ENCODE data around the gene CHST11.

DNA sequence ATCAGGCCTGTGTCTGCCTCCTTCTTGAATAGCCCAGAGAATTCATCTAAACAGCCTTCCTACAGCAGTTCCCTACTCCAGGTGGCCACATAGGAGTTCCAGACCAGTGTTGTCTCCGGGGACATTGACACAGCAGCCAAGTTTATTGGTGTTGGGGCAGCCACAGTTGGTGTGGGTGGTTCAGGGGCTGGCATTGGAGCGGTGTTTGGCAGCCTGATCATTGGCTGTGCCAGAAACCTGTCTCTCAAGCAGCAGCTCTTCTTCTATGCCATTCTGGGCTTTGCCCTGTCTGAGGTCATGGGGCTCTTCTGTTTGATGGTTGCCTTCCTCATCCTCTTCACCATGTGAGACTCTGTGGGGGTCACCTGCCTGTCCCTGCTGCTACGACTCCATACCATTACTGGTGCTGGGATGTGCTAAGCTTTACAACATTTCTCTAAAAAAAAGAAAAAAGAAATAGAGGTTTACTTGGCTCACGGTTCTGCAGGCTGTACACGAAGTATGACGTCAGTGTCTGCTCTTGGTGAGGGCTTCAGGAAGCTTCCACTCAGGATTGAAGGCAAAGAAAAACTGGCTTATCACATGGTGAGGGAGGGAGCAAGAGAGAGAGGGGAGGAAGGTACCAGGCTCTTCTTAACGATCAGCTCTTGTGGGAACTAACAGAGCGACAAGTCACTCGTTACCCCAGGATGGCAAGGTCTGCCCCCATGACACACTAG is 57.5 kb downstream of the CHST11 start:
- no peak for TF ChIP-seq CTCF (IDR thresholded peaks at IDR 0.05; ENCODE audit: borderline replicate concordance, extremely low read depth, low read length, poor library complexity, severe bottlenecking)
- no peak for TF ChIP-seq EZH2 (IDR thresholded peaks at IDR 0.05; ENCODE audit: borderline replicate concordance, low read depth, low read length, severe bottlenecking)

Measured in DND-41 (cell line).